GM19324 (cell line): ENCODE measurements around the gene IRAK1BP1.
"Not testable (repeated sequence)": the region's sequence is repeated elsewhere in the genome, so short reads cannot be mapped to it uniquely, and the experiment has no call there.

Experiments
- ATAC-seq: cut with Tn5 transposase; IDR thresholded peaks from one replicate; pipeline ENCODE4 v1.9.1; 2021; ENCODE audit warnings: mild to moderate bottlenecking, moderate library complexity; ENCODE audit not compliant: unreplicated experiment, low FRiP score

The IRAK1BP1 gene

GRCh38 chr6:78883651-78884050, 16.3 kb downstream of the IRAK1BP1 start:
- no peak for ATAC-seq

- ATAC-seq: not testable (repeated sequence)
Observed at GRCh38 chr6:78889901-78890300, 22.6 kb downstream of the IRAK1BP1 start.

- no peak for ATAC-seq
Observed at GRCh38 chr6:78896227-78896626, 28.9 kb downstream of the IRAK1BP1 start.

- ATAC-seq: no peak
Observed at GRCh38 chr6:78908621-78909020, 41.3 kb downstream of the IRAK1BP1 start.

- ATAC-seq: no peak
Observed at GRCh38 chr6:78909391-78909790, 42.0 kb downstream of the IRAK1BP1 start.

- ATAC-seq: no peak
Observed at GRCh38 chr6:78910010-78910409, 42.7 kb downstream of the IRAK1BP1 start.

- ATAC-seq: peak; percentile 41
Observed at GRCh38 chr6:78910591-78911171, 43.3 kb downstream of the IRAK1BP1 start.

- no peak for ATAC-seq
Observed at GRCh38 chr6:78911218-78911940, 44.0 kb downstream of the IRAK1BP1 start.

- no peak for ATAC-seq
Observed at GRCh38 chr6:78916411-78916810, 49.1 kb downstream of the IRAK1BP1 start.

GRCh38 chr6:78917788-78918187, 50.4 kb downstream of the IRAK1BP1 start:
- ATAC-seq: no peak

- not testable (repeated sequence) for ATAC-seq
Observed at GRCh38 chr6:78921168-78921567, 53.8 kb downstream of the IRAK1BP1 start.

GRCh38 chr6:78925317-78925716, 58.0 kb downstream of the IRAK1BP1 start:
- ATAC-seq: no peak

GRCh38 chr6:78935553-78935952, 68.2 kb downstream of the IRAK1BP1 start:
- no peak for ATAC-seq

GRCh38 chr6:78936515-78936914, 69.2 kb downstream of the IRAK1BP1 start:
- no peak for ATAC-seq

GRCh38 chr6:78942446-78942845, 75.1 kb downstream of the IRAK1BP1 start:
- no peak for ATAC-seq

GRCh38 chr6:78947529-78947928, 80.2 kb downstream of the IRAK1BP1 start:
- no peak for ATAC-seq

- ATAC-seq: no peak
Observed at GRCh38 chr6:78947962-78948361, 80.6 kb downstream of the IRAK1BP1 start.

GRCh38 chr6:78948785-78949184, 81.4 kb downstream of the IRAK1BP1 start:
- ATAC-seq: no peak

GRCh38 chr6:78952362-78952761, 85.0 kb downstream of the IRAK1BP1 start:
- ATAC-seq: no peak
